Testis (tissue), 3 donors: ENCODE measurements around the gene CFAP299. TPM values are rescaled to one million over a fixed set of nuclear protein-coding genes. Genes with fewer than 3 reads are reported as not detected.

Experiments
- DNase-seq: peaks from one replicate; pipeline ENCODE4 v3.0.0-alpha.2; 2019
- H3K27ac ChIP-seq, 2 donors: fragments of 200-600 bp; sonication (generic); one replicate each; pipeline ENCODE4 v1.5.1; 2019
- H3K27me3 ChIP-seq: fragments of 200-600 bp; sonication (generic); one replicate; pipeline ENCODE4 v1.5.1; 2019
- H3K36me3 ChIP-seq: fragments of 200-600 bp; sonication (generic); one replicate; pipeline ENCODE4 v1.5.1; 2017; ENCODE audit warnings: low read depth; ENCODE audit errors: missing control alignments
- H3K4me1 ChIP-seq: fragments of 200-600 bp; sonication (generic); one replicate; pipeline ENCODE4 v1.5.1; 2019
- H3K4me3 ChIP-seq, 2 donors: fragments of 200-600 bp; sonication (generic); one replicate each; pipeline ENCODE4 v1.5.1; 2017 to 2019
- H3K9me3 ChIP-seq: fragments of 200-600 bp; sonication (generic); one replicate; pipeline ENCODE4 v1.5.1; 2017
- POLR2A ChIP-seq: fragments of 450-650 bp; IDR thresholded peaks from one replicate; pipeline ENCODE4 v1.6.1; 2017; ENCODE audit warnings: antibody characterized with exemption, mild to moderate bottlenecking, moderate library complexity
- WGBS, 2 donors: methylation state at CpG; one replicate each; pipeline ENCODE4 v1.1.5; 2018; 5-methylcytosine and 5-hydroxymethylcytosine counted together
- intact Hi-C: fragments of 100-400 bp; cut with DNase I; formaldehyde crosslinking; loops from one replicate; pipeline ENCODE4 v1.15.1; 2023; ENCODE audit warnings: low total_unique reads
- polyA plus RNA-seq: library from polyadenylated mRNA; stranded (reverse); fragments of 350-450 nt; fragmentation: Illumina TruSeq; extraction: RNeasy Lipid Tissue Mini Kit (QIAGEN cat#74804); gene quantifications from one replicate; pipeline ENCODE4 v1.2.3, GENCODE V29; 2014; ENCODE audit warnings: low read depth, low replicate concordance; ENCODE audit not compliant: insufficient read depth
- total RNA-seq, 2 donors: library from RNA; depleted of rRNA; stranded (reverse); fragments of >200 nt; gene quantifications; one replicate each; pipeline ENCODE4 v1.2.3, GENCODE V29; 2016
- TF ChIP-seq, protein P1 (sequence below), 3 experiments: fragments of 450-650 bp in 2 of 3; fragments of 200-600 bp in 1 of 3; sonication (generic) in 1 of 3; IDR thresholded peaks; one replicate each; pipeline ENCODE4 v1.5.1; 2016 to 2019; ENCODE audit warnings: antibody characterized with exemption in 3 of 3, mild to moderate bottlenecking in 2 of 3, moderate library complexity in 1 of 3

The CFAP299 gene
- total and polyA plus RNA-seq, 3 donors from 2014 or later, result 18.1 to 51.9 (median 21.4) TPM

DNA sequence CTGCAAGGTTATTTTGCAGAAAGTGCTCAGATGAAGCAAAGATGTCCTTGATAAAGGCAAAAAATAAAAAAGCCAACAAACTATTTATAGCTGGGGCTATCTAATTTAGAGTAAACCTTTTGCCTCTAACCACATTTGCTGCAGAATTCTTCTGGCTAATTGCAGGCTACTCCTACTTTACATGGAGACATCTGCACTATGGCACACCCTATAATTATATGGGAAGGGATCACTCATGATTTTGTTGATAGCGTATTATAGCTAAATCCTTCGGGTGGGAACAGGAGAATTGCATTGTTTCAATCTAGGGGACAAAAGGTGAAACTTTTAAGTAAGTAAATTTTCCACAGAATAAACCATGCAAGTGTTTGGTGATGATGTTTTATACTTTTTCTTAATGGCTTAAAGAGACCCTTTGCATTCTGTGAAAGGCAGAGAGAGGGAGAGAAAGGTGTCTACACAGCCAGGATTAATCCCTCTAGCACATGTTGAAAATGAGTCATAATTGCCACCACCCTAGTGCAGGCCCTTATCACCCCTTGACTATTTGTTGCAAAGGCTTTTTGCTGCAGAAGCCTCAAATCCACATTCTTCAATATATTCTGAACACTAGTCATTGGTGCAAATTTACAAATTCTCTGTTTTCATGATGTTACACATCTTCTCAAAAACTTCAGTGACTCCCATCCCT, 473.7 kb downstream of the CFAP299 start:
- Histone ChIP-seq H3K36me3 (no peaks in the 10 kb centered on the region), H3K4me3 (no peak overlapping the region), H3K27me3 (no peaks in the 10 kb centered on the region), H3K9me3 (no peaks in the 10 kb centered on the region), H3K4me1 (no peaks in the 10 kb centered on the region), H3K27ac (no peak overlapping the region)
- WGBS, 2 donors, result 73 to 81% methylated on average over 2 of the region's 2 CpGs
- TF ChIP-seq POLR2A, result no peak
- TF ChIP-seq, protein P1, sequence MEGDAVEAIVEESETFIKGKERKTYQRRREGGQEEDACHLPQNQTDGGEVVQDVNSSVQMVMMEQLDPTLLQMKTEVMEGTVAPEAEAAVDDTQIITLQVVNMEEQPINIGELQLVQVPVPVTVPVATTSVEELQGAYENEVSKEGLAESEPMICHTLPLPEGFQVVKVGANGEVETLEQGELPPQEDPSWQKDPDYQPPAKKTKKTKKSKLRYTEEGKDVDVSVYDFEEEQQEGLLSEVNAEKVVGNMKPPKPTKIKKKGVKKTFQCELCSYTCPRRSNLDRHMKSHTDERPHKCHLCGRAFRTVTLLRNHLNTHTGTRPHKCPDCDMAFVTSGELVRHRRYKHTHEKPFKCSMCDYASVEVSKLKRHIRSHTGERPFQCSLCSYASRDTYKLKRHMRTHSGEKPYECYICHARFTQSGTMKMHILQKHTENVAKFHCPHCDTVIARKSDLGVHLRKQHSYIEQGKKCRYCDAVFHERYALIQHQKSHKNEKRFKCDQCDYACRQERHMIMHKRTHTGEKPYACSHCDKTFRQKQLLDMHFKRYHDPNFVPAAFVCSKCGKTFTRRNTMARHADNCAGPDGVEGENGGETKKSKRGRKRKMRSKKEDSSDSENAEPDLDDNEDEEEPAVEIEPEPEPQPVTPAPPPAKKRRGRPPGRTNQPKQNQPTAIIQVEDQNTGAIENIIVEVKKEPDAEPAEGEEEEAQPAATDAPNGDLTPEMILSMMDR (IDR thresholded peaks at IDR 0.05), result no peak
- no peak for DNase-seq
- intact Hi-C loops, result no loop called here

DNA sequence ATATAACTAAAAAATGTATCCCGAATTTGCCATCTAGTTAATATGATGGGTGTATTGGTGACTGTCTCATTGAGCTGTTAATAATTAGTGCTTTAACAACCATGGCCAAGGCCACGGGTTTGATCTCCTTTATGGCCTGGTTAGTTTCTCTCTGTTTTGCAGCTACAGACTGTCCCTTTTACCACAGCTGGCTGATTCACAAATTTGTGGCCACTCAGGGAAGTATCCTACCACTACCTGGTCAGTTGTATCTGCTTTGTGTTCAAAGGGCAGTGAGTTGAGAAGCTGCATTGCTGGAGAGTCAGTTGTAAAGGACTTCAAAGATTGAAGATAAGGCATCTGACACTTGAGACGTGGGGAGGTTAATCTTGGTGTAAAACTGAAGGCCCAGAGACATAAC, 475.9 kb downstream of the CFAP299 start:
- no peak for DNase-seq
- no peaks in the 10 kb centered on the region for H3K36me3 ChIP-seq
- no peaks in the 10 kb centered on the region for H3K9me3 ChIP-seq
- no peaks in the 10 kb centered on the region for H3K4me1 ChIP-seq
- intact Hi-C loops, result no loop called here
- WGBS, 2 donors, result 72 to 80% methylated on average over 3 of the region's 3 CpGs
- no peaks in the 10 kb centered on the region for H3K27me3 ChIP-seq
- no peak overlapping the region for H3K4me3 ChIP-seq
- no peak overlapping the region for H3K27ac ChIP-seq
- no peak for TF ChIP-seq POLR2A
- TF ChIP-seq, protein P1 (IDR thresholded peaks at IDR 0.05), result no peak

DNA sequence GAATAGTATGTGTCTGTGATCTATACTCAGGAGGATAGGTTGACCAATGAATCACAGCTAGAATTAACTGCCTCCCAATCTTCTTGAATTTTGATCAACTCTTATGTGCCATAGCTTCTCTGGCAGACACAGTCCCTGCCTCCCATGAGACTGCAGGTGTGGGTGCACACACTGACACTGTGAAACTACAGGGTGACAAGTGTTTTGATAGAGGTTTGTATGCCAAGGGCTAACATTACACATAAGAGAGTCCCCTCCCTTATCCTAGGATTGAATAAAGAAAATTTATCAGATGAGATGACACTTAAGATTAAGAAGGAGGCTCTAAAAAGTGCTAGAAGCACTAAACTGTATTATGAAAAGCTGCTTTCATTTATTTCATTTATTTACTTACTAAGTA, 476.6 kb downstream of the CFAP299 start:
- no peaks in the 10 kb centered on the region for H3K27me3 ChIP-seq
- H3K27ac ChIP-seq, result no peak overlapping the region
- H3K4me3 ChIP-seq, result no peak overlapping the region
- no peak for DNase-seq
- no peaks in the 10 kb centered on the region for H3K9me3 ChIP-seq
- TF ChIP-seq, protein P1 (IDR thresholded peaks at IDR 0.05), result no peak
- no peak for TF ChIP-seq POLR2A
- H3K4me1 ChIP-seq, result no peaks in the 10 kb centered on the region
- intact Hi-C loops, result no loop called here
- no peaks in the 10 kb centered on the region for H3K36me3 ChIP-seq

DNA sequence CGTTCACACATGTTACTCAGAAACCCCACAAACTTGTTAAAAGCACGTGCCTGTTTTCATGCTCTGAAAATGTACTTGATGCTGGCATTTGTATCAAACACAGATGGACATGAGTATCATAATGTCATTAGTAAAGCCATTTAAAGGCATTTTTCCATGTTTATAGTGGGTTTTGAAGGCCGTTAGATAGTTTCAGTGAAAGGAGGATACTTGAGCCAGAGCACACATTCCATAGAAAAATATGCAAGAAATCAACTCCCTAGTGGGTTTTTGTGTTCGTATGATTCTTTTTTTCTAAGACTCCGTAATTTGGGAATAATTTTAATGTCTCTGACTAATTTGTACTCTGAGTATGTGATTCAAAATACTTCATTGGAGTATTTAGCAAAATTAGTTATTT, 478.7 kb downstream of the CFAP299 start:
- H3K4me3 ChIP-seq, result no peak overlapping the region
- intact Hi-C loops, result no loop called here
- no peak for DNase-seq
- TF ChIP-seq, protein P1 (IDR thresholded peaks at IDR 0.05), result no peak
- no peak for TF ChIP-seq POLR2A
- H3K36me3 ChIP-seq, result no peaks in the 10 kb centered on the region
- 42 to 48% methylated on average over 5 of the region's 5 CpGs for WGBS, 2 donors
- H3K27me3 ChIP-seq, result no peaks in the 10 kb centered on the region
- no peak overlapping the region for H3K27ac ChIP-seq
- no peaks in the 10 kb centered on the region for H3K9me3 ChIP-seq
- H3K4me1 ChIP-seq, result no peaks in the 10 kb centered on the region
